GM23338 (cell line): ENCODE results near the gene SAMD11. TPM values are rescaled to one million over a fixed set of nuclear protein-coding genes. Genes with fewer than 3 reads are reported as not detected.
"Not testable (repeated sequence)": the region's sequence is repeated elsewhere in the genome, so short reads cannot be mapped to it uniquely, and the experiment has no call there.

Experiments
- ATAC-seq: fragments of 200-7000 bp; cut with Tn5 transposase; 3 replicates; pipeline ENCODE4 v1.9.1; 2020
- DNase-seq: peaks from one replicate; pipeline ENCODE4 v3.0.0-alpha.2; 2015; ENCODE audit warnings: low spot score
- H2AFZ ChIP-seq: fragments of 200-600 bp; sonication (generic); 2 replicates; pipeline ENCODE4 v1.8.0; 2016; ENCODE audit warnings: antibody characterized with exemption, mild to moderate bottlenecking, moderate library complexity
- H3F3A ChIP-seq: fragments of 200-600 bp; sonication (generic); replicated peaks from 2 replicates; pipeline ENCODE4 v1.8.0; 2017; ENCODE audit warnings: antibody characterized with exemption, mixed run types, low read depth
- H3K27ac ChIP-seq: fragments of 200-600 bp; sonication (generic); 2 replicates; pipeline ENCODE4 v1.6.1; 2016; ENCODE audit warnings: low read depth
- H3K27me3 ChIP-seq: fragments of 200-600 bp; sonication (generic); 2 replicates; pipeline ENCODE4 v1.8.0; 2016; ENCODE audit warnings: mild to moderate bottlenecking, mixed run types, moderate library complexity; ENCODE audit not compliant: insufficient read depth
- H3K36me3 ChIP-seq: fragments of 200-600 bp; sonication (generic); 2 replicates; pipeline ENCODE4 v1.8.0; 2016; ENCODE audit warnings: mild to moderate bottlenecking; ENCODE audit not compliant: insufficient read depth
- H3K4me1 ChIP-seq: fragments of 200-600 bp; sonication (generic); 2 replicates; pipeline ENCODE4 v1.8.0; 2016; ENCODE audit warnings: mild to moderate bottlenecking, moderate library complexity; ENCODE audit not compliant: insufficient read depth
- H3K4me2 ChIP-seq: fragments of 200-600 bp; sonication (generic); 2 replicates; pipeline ENCODE4 v1.7.1; 2017; ENCODE audit warnings: mixed run types
- H3K4me3 ChIP-seq: fragments of 200-600 bp; sonication (generic); 2 replicates; pipeline ENCODE4 v1.6.1; 2016; ENCODE audit warnings: mixed run types
- H3K79me2 ChIP-seq: fragments of 200-600 bp; sonication (generic); replicated peaks from 2 replicates; pipeline ENCODE4 v1.8.0; 2017; ENCODE audit warnings: mild to moderate bottlenecking; ENCODE audit not compliant: insufficient read depth
- H3K9me2 ChIP-seq: fragments of 200-600 bp; sonication (generic); 2 replicates; pipeline ENCODE4 v1.8.0; 2017; ENCODE audit not compliant: insufficient read depth
- H4K20me1 ChIP-seq: fragments of 200-600 bp; sonication (generic); replicated peaks from 2 replicates; pipeline ENCODE4 v1.8.0; 2017; ENCODE audit warnings: mild to moderate bottlenecking; ENCODE audit not compliant: insufficient read depth
- H3K27ac Mint-ChIP-seq: 2 replicates; pipeline ENCODE4 v1.8.0; 2020; ENCODE audit warnings: inconsistent platforms, mild to moderate bottlenecking, moderate library complexity, mixed read lengths
- H3K27me3 Mint-ChIP-seq: 3 replicates; pipeline ENCODE4 v1.8.0; 2022; ENCODE audit warnings: low read depth, mild to moderate bottlenecking, moderate library complexity, mixed read lengths, inconsistent platforms; ENCODE audit not compliant: insufficient read depth, poor library complexity
- H3K36me3 Mint-ChIP-seq: 3 replicates; pipeline ENCODE4 v1.8.0; 2021; ENCODE audit warnings: low read depth, mild to moderate bottlenecking, inconsistent platforms, moderate library complexity, mixed read lengths
- H3K4me1 Mint-ChIP-seq: 3 replicates; pipeline ENCODE4 v1.8.0; 2020; ENCODE audit warnings: mild to moderate bottlenecking, inconsistent platforms, mixed read lengths
- H3K4me3 Mint-ChIP-seq: 3 replicates; pipeline ENCODE4 v1.8.0; 2021; ENCODE audit warnings: moderate library complexity, mild to moderate bottlenecking, inconsistent platforms, mixed read lengths
- H3K9me3 Mint-ChIP-seq: 3 replicates; pipeline ENCODE4 v1.8.0; 2020; ENCODE audit warnings: moderate library complexity, mild to moderate bottlenecking, inconsistent platforms, mixed read lengths
- ETS1 ChIP-seq: IDR thresholded peaks from 2 replicates; pipeline ENCODE4 v1.6.1; 2016; ENCODE audit warnings: antibody characterized with exemption
- EZH2 ChIP-seq: fragments of 200-600 bp; sonication (generic); IDR thresholded peaks from one replicate; pipeline ENCODE4 v1.8.0; 2017; ENCODE audit warnings: antibody characterized with exemption, mild to moderate bottlenecking, low read depth; ENCODE audit not compliant: unreplicated experiment
- NANOG ChIP-seq: IDR thresholded peaks from 2 replicates; pipeline ENCODE4 v1.6.1; 2016; ENCODE audit warnings: antibody characterized with exemption, borderline replicate concordance
- ZNF331 ChIP-seq: fragments of 250-450 bp; sonication (Bioruptor Pico); IDR thresholded peaks from 2 replicates; pipeline ENCODE4 v1.5.0; 2020; ENCODE audit warnings: low read depth, mild to moderate bottlenecking, moderate library complexity
- polyA plus RNA-seq: library from polyadenylated mRNA; unstranded; fragments of >200 nt; fragmentation: Nextera tagmentation; extraction: Ambion mirVana; gene quantifications from 2 replicates; pipeline ENCODE4 v1.2.1, GENCODE V29; 2016
- total RNA-seq: library from RNA; depleted of rRNA; stranded (reverse); fragments of >200 nt; shearing (Covaris generic); gene quantifications from 2 replicates; pipeline ENCODE4 v1.2.3, GENCODE V29; 2014
- TF ChIP-seq, protein P1 (sequence below): IDR thresholded peaks from one replicate; pipeline ENCODE4 v1.6.1; 2018; ENCODE audit warnings: antibody characterized with exemption; ENCODE audit not compliant: unreplicated experiment

SAMD11 gene
- total and polyA plus RNA-seq, 2 experiments from 2014 or later, result 0.14 to 0.40 TPM

DNA sequence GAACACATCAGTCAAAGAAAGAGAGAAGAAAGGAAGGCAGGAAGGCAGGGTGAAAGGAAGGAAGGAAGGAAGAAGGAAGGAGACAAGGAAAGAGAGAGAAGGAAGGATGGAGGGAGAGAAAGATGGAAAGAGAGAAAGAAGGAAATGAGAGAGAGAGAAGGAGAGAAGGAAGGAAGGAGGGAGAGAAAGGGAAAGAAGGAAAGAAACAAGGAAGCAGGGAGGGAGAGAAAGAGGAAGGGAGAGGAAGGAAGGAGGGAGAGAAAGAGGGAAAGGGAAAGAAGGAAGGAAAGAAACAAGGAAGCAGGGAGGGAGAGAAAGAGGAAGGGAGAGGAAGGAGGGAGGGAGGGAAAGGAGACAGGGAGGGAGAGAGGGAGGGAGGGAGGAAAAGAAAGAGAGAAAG, 35.4 kb upstream of the SAMD11 start:
- no peaks in the 10 kb centered on the region for H3K36me3 ChIP-seq
- no peaks in the 10 kb centered on the region for H3K36me3 Mint-ChIP-seq
- no peaks in the 10 kb centered on the region for H3K27me3 Mint-ChIP-seq

DNA sequence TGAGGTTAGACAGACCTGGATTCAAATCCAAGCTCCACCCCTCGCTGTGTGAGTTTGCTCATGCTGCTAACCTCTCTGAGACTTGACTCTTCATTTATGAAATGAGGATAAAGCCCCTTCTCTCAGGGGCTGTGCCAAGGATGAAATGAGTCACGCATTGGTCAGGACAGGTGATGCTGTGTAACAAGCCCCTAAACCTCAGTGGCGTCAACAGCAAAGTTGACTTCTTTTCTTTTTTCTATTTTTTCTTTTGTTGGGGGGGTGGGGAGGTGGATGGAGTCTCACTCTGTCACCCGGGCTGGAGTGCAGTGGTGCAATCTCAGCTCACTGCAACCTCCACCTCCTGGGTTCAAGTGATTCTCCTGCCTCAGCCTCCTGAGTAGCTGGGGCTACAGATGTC, 33.9 kb upstream of the SAMD11 start:
- not testable (repeated sequence) for H3K4me3 ChIP-seq, ATAC-seq, H3K4me1 Mint-ChIP-seq, H3K9me2 ChIP-seq, H3K27ac Mint-ChIP-seq, H2AFZ ChIP-seq, H3K36me3 Mint-ChIP-seq, H3K4me3 Mint-ChIP-seq, H3K79me2 ChIP-seq, H3K4me1 ChIP-seq, H3K27ac ChIP-seq, H3K36me3 ChIP-seq, H4K20me1 ChIP-seq, H3K27me3 Mint-ChIP-seq, H3K9me3 Mint-ChIP-seq, DNase-seq, H3K4me2 ChIP-seq, H3F3A ChIP-seq
- H3K27me3 ChIP-seq, result peaks cover 33% of the 10 kb centered on the region

More for the DNA sequence above, 35.4 kb upstream of the SAMD11 start:
- Mint-ChIP-seq H3K27ac (no peak overlapping the region), H3K9me3 (peaks cover 4% of the 10 kb centered on the region), H3K4me3 (no peak overlapping the region), H3K4me1 (no peaks in the 10 kb centered on the region; the same call in 2 of the 3 replicates)
- Histone ChIP-seq H3K4me1 (no peaks in the 10 kb centered on the region), H3K27ac (no peak overlapping the region), H3K79me2 (no peaks in the 10 kb centered on the region), H3F3A (no peaks in the 10 kb centered on the region), H3K4me3 (no peak overlapping the region), H3K4me2 (no peak overlapping the region), H3K9me2 (no peaks in the 10 kb centered on the region), H2AFZ (no peak overlapping the region), H3K27me3 (peaks cover 38% of the 10 kb centered on the region), H4K20me1 (no peaks in the 10 kb centered on the region)
- TF ChIP-seq ZNF331 (CRISPR knock-in tag), result no peak
- TF ChIP-seq EZH2, result no peak
- no peak for TF ChIP-seq NANOG
- TF ChIP-seq ETS1, result no peak
- TF ChIP-seq, protein P1, sequence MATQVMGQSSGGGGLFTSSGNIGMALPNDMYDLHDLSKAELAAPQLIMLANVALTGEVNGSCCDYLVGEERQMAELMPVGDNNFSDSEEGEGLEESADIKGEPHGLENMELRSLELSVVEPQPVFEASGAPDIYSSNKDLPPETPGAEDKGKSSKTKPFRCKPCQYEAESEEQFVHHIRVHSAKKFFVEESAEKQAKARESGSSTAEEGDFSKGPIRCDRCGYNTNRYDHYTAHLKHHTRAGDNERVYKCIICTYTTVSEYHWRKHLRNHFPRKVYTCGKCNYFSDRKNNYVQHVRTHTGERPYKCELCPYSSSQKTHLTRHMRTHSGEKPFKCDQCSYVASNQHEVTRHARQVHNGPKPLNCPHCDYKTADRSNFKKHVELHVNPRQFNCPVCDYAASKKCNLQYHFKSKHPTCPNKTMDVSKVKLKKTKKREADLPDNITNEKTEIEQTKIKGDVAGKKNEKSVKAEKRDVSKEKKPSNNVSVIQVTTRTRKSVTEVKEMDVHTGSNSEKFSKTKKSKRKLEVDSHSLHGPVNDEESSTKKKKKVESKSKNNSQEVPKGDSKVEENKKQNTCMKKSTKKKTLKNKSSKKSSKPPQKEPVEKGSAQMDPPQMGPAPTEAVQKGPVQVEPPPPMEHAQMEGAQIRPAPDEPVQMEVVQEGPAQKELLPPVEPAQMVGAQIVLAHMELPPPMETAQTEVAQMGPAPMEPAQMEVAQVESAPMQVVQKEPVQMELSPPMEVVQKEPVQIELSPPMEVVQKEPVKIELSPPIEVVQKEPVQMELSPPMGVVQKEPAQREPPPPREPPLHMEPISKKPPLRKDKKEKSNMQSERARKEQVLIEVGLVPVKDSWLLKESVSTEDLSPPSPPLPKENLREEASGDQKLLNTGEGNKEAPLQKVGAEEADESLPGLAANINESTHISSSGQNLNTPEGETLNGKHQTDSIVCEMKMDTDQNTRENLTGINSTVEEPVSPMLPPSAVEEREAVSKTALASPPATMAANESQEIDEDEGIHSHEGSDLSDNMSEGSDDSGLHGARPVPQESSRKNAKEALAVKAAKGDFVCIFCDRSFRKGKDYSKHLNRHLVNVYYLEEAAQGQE, result no peak
- DNase-seq (no peak), ATAC-seq (no peak)

GRCh38 chr1:890234-890633, 33.5 kb upstream of the SAMD11 start:
- not testable (repeated sequence) for H3K9me2 ChIP-seq, H3K4me3 Mint-ChIP-seq
- H3K27me3 ChIP-seq, result peaks cover 29% of the 10 kb centered on the region

More at GRCh38 chr1:890234-890633, 33.5 kb upstream of the SAMD11 start:
- H2AFZ ChIP-seq, H3K27me3 Mint-ChIP-seq, H3K27ac ChIP-seq, H3K4me1 ChIP-seq, H3K4me3 ChIP-seq, H3K79me2 ChIP-seq, H4K20me1 ChIP-seq, H3K9me3 Mint-ChIP-seq, H3K4me2 ChIP-seq, H3K4me1 Mint-ChIP-seq, H3K27ac Mint-ChIP-seq, H3K36me3 ChIP-seq, ATAC-seq, H3F3A ChIP-seq, H3K36me3 Mint-ChIP-seq, DNase-seq: not testable (repeated sequence)
